HG03378 (cell line): Measurements from ENCODE around the gene CCDC134.

Source experiments
- ATAC-seq: cut with Tn5 transposase; IDR thresholded peaks from one replicate; pipeline ENCODE4 v1.9.1; 2021; ENCODE audit warnings: mild to moderate bottlenecking, moderate library complexity; ENCODE audit not compliant: unreplicated experiment

The CCDC134 gene

DNA sequence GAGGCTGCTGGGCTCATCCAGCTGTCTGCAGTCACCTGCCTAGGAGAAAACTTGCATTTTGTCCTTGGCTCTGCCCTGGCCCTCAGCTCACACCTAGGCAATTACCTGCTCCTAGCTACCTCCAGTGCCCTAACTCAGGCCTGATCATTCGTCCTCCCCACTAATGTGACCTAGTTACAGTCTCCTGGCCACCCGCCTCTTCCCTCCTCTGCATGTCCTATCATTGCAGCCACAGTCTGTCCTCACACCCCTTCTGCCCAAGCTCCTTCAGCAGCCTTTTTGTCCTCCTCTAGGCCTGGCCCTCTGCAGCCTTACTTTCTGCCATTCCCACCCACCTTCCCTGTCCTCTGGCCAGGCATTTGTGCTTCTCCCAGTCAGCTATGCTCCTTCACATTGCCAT lies 17.7 kb upstream of the CCDC134 start:
- ATAC-seq: no peak

DNA sequence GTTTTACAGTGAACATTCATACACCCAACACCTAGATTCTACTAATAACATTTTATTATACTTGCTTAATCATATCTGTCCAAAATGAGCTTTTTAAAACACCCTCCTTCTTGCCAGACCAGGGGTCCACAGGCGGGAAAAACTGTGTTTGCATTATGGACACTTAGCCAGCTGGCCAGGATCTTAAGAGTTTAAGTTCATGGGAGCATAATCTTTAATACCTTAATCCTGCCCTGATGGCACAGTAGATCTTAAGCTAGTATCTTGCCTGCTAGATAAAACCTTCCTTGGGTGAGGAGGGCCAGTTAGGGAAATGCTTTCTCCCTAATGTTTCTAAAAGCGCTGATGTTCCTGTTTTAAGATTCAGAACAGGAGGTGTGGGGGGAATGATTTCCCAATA lies 13.1 kb upstream of the CCDC134 start:
- no peak for ATAC-seq

DNA sequence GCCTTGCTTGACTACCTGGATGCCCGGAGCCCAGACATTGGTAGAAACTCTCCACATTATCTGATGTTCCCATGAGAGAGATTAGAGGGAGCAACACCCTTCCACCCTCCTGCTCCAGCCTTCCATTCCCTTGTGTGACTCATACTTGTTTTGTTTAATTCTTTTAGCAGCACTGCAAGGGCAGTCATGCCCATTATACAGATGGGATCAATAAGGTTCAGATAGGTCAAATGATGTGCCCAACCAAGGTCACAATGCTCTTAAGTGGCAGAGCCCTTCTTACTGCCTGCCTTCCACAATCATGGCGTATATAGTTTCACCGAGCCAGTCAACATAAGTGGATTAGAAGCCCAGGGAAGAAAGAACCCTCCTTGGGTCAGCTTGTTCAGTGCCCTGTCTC lies 6.6 kb upstream of the CCDC134 start:
- ATAC-seq: no peak

DNA sequence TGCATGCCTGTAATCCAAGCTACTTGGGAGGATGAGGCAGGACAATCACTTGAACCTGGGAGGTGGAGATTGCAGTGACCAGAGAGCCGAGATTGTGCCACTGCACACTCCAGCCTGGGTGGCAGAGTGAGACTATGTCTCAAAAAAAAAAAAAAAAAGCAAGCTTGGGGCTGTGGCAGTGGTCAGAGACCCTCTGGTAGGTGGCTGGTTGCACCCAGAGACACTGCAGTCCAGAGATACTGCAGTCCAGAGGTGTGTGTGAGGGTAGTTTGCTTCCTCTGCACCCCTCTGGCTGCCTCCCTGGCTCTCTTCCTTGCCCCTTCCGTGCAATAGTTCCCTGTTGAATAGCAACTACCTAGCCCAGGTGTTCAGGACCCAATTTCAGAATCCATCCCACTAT lies 1.7 kb upstream of the CCDC134 start:
- no peak for ATAC-seq

DNA sequence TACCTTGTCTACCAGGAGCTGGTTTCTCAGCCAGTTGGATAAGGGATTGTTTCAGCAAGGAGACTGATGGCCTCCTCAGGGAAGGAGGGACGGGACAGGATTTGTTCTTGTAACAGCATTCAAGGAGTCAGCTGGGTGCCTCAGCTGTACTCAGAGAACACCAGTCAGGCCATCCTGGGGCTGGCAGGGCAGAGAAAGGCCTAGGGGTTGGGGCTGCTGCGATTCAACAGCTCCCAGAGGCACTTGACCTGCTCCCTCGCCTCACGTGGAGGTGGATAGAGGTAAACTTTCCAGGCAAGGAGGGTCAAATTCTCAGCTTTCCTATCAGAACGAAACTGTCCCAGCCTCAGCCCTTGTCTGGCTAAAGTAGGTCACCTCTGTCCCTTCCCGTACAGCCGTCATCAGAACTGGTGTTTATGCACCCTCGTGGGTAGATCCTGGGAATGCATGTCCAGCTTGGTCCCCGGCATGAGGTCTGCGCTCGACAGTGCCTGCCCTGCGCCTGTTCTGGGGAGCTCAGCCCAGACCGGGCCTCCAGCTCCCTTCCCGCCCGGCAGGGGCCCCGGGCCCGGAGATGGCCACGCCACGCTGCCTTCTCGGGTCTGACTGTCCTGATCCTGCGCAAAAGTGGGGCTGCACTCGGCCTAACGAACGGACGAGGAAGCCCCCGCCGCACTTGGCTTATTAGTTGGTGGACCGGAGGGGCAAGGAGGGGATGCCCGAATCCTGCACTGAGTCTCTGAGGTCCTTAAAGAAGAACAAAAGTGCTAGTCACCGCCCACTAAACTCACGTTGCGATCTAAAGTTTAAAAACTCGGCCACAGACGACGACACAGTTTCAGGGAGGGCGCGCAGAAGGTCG lies 762 bp upstream of the CCDC134 start:
- no peak for ATAC-seq

DNA sequence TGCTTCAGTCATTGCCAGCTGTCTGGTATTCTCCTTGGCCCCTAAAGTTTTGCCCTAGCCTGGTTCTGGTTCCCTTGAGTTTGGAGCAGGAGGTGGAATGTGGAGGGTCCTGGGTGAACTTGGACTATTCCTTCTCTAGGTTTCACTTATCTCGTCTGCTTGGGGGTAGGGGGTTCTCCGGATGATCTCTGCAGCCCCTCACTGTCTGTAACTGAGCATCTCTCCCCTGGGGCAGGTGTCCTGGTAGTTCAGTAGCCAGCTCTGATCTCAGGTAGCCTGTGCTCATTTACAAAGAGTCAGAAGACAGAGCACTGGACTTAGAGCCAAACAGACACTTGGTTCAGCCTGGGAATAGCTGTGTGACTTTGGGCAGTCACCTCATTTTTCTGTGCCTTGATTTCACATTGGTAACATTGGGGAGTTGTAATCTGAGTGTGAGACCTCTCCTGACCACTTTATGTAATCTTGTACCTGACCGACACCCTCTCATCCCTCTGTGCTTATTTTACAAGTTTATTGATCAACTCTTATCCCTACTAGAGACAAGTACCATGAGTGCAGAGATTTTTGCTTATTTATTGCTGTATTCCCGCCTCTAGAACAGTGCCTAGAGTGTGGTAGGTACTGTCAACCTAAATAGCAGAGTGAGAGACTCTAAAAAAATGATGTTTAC lies 804 bp downstream of the CCDC134 start:
- ATAC-seq: no peak

DNA sequence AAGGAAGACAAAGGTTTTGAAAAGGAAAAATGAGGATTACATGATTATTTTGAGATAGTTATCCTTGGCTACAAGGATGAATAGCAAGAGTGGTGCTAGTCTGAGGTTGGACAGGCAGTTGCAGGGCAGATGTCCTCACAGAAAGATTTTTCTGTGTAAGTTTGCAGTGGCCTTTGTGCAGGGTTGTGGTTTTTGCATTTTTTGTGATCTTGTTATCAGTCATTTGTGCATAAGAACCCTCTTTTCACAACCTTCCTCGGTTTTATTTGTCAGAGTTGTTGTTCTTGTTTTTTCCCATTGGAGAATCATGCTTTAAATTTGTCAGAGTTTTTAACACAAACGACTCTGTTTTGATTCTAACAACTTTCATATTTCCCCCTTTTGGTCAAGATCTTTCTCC lies 1.4 kb downstream of the CCDC134 start:
- no peak for ATAC-seq

DNA sequence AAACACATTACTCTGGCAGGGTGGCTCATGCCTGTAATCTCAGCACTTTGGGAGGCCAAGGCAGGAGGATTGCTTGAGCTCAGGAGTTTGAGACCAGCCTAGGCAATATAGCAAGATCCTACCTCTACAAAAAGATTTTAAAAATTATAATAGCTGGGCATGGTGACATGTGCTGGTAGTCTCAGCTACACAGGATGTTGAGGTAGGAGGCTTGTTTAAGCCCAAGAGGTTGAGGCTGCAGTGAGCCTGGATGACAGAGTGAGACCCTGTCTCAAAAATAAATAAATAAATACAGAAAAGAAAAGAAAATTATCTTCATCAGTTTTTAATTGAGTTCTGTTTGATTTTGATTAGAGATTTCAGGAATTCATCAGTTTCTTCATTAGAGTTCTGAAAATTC lies 5.2 kb downstream of the CCDC134 start:
- no peak for ATAC-seq

DNA sequence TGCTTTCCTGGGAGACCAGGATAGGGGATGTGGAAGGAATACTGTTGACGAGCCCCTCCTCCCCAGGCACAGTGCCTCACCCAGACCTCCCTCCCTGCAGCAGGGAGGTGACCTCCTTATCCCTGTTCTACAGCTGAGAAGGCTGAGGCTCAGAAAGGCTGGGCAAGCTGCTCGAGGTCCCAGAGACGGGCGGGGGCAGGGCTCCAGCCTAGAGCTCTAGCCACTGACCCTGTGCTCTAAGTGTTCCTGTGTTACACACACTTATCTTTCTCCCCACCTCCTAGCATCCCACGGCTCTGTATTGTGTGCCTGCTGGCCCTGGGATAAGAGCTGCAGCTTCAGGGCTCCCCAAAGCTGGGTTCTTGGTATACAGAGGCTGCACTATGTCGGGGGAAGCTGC lies 7.9 kb downstream of the CCDC134 start:
- ATAC-seq: no peak

DNA sequence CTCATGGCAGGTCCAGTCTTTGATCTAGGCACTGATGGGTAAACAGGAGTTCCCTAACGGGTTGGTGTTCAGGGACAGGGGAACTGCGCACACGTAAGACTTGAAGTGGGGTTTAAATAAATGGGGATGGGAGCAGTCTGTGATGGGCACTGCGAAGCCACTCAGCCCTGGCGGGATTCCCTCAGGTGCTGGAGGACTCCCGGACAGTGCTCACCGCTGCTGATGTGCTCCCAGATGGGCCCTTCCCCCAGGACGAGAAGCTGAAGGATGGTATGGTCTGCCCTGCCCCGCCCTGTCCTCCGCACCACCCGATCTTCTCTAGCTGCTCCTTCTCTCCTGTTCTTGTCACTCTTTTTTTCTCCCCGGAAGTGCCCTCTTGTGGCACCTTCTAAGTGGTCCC lies 9.5 kb downstream of the CCDC134 start:
- no peak for ATAC-seq

DNA sequence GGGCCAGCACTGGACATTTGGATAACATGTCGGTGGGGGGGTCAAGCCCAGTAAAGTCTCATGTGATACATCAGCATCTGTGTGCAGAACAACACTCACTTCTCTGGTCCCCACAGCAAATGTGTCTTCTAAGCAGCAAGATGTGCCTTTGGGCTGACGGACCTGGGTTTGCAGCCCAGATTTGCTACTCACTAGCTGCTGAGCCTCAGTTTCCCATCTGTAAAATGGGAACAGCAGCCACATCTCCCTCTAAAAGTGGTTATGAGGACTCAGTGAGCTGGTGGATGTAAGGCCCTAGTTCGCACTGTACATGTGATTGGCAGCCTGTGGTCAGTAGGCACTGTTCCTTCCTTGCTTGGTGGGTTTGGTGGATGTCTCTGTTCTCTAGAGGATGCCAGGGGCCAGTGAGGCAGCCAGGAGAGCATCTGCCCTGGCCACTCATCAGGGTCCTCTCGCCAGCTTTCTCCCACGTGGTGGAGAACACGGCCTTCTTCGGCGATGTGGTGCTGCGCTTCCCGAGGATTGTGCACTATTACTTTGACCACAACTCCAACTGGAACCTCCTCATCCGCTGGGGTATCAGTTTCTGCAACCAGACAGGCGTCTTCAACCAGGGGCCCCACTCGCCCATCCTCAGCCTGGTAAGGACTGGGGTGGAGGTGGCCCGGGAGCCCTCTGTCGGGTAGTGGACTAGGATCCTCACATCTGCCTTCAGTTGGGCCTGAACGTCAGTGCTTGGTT lies 12.5 kb downstream of the CCDC134 start:
- ATAC-seq: no peak

DNA sequence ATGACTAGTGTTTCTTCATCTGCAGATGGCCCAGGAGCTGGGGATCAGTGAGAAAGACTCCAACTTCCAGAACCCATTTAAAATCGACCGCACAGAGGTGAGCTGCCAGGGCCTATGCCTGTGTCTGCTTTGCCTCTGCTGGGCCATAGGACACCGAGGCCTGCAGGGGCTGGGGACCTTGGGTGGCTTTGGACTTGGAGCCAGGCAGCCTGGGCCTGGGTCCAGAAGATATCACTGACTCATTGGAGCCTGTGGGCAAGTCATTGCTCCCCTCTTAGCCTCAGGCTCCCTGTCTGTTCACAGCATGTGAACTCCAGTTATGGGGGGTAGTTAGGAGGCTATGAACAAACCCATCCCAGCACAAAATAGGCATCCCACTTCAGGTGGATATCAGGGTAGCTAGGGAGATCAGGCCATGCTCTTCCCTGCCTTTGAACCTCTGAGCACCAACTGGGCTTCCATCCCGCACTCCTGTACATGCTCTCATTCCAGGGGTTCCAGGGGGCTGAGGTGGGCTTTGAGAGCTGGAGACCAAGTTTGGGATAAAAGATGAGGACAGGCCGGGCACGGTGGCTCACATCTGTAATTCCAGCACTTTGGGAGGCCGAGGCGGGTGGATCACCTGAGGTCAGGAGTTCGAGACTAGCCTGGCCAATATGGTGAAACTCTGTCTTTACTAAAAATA lies 13.4 kb downstream of the CCDC134 start:
- no peak for ATAC-seq

DNA sequence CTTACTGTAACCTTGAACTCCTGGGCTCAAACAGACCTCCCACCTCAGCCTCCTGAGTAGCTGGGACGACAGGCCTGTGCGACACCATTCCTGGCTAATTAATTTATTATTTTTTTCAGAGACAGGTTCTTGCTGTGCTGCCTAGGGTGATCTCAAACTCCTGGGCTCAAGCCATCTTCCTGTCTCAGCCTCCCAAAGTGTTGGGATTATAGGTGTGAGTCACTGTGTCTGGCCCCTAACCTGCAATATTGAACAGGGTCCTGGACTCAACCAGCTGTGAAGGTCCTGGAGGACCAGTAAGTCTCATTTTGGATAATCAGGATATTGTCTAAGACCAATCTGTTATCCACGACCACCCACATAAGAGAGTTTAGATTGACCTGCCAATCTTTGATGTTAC lies 15.2 kb downstream of the CCDC134 start:
- no peak for ATAC-seq

DNA sequence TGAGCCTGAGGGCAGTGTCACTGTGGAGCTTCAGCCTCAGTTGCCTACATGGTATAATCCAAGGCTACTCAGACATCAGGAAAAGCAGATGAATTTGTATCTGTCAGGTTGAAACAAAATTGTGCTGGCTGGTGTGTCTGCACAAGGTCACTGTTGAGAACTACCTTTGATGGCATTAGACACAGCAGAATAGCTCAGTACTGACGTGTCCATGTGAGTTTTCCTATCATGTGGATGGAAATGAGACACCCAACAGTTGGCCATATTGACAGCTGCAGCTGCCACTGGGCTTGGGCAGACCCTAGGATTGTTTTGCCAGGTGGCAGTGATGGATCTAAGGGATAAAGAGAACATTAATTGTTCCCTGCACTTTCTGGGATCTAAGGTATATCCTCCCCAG lies 15.8 kb downstream of the CCDC134 start:
- no peak for ATAC-seq

DNA sequence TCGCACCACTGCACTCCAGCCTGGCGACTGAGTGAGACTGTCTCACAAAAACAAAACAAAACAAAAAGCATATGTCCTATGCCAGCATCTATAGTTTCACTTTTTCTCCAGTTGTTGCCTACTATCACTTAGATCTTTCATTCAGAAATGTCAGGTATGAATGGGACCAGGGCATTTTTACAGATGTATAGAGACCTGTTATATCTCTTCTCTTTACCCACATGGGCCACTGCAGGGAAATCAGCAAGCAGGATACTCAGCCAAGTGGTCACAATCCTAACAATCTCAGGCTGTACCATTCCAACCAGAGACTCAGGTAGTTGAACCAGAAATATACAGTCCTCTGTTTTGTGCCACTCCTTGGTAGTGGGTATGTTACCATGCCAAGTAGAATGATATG lies 16.4 kb downstream of the CCDC134 start:
- ATAC-seq: no peak

DNA sequence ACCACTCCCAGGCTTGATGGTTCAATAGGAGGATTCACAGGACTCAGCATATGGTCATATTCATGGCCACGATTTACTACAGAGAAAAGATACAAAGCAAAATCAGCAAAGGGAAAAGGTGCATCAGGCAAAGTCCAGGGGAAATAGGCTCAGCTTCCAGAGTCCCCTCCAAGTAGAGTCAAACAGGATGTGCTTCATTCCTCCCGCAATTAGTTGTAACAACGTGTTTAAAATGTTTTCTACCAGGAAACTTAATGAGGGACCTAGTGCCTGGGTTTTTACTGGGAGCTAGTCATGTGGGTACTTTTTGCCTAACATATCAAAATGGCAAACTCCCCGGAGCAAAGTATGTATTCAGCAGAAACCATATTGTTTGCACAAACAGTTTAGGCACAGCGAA lies 17.5 kb downstream of the CCDC134 start:
- no peak for ATAC-seq

DNA sequence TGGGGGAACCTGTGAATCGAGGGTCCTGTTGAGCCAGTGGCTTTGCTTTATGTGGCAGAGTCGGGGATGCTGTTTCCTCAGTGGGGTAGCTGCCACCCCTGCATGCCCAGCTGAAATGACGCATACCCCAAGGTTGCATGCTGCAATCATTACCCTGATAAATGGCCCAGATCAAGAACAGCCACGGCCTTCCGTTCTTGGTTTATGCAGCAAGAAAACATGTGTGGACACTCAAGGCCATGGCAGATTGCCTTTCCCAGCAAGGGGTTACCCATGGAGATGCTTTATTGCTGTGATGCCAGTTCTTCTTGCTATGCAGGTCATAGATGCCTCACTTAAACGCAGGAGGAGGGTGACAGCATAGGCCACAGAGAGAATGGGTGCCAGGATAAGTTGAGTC lies 18.1 kb downstream of the CCDC134 start:
- ATAC-seq: no peak

DNA sequence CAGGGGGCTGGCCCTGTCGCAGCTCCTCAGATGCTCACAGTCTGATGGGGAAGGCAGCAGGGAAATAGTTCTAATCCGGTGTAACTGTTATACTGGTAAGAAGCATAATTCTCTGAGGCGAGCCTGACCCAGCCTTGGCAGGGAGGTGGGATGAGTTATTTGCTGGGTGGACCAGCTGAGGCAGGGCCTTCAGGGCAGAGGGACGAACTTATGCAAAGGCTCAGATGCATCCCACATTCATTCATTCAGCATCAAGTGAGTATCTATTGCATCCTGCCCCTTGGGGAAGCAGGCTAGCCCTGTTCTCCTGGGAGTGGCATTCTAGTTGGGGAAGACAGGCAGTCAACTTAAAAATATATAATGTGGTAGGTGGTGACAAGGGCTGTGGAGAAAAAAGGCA lies 18.8 kb downstream of the CCDC134 start:
- ATAC-seq: no peak

DNA sequence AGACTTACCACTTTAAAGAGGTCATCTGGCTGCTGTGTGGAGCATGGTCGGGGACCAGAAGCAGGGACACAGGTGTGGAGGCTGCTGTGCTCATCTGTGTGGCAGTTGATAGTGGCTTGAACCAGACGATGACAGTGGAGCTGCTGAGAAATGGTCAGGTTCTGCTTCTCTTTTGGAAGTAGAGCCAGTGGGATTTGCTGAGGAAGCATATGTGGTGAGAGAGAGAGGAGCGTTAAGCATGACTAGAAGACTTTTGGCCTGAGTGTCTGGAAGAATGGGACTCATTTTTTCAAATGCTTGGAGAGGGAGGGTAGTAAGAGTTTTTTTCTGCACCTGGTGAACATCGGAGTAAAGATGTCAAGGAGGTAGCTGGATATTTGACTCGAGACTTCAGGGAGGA lies 20.0 kb downstream of the CCDC134 start:
- ATAC-seq: no peak

DNA sequence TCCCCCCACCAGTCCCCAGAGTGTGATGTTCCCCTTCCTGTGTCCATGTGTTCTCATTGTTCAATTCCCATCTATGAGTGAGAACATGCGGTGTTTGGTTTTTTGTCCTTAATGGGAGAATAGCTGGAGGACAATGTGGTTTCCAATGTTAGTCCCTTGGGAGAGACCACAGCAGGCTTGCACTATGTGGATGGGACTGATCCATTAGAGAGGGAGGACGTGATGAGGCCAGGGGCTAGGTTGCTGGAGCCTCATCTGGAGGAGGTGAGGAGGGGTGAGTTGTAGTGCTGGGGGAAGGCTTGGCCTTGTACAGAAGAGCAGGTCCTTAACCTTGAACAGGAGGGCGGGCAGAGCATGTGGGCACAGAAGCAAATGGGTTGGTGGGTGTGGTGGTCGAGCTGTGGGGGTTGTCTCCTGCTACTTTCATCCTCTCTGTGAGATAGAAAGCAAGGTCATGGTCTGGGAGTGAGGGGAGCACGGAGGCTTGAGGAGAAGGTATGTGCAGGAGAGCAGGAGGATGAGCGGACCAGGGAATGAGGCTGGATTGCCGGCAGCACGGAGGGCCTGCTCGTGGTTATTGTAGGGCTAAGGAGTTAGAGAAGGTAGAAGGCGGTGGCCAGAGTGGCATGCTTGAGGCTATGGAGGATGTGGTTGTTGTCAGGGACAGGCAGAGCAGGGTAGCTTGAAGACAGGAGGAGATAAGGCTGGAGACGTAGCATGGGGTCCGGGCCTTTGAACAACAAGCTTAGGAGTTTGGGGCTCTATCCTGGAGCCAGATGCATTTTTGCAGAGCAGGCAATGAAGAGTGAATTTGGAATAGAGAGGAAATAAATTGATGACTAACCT lies 21.2 kb downstream of the CCDC134 start:
- no peak for ATAC-seq
